HepG2 (cell line): ENCODE measurements around the gene CDK10. TPM values are rescaled to one million over a fixed set of nuclear protein-coding genes. Genes with fewer than 3 reads are reported as not detected.
A peak's percentile ranks its signal among the peaks of the same experiment; 100 is the strongest.

Experiments
- ATAC-seq: fragments of 200-7000 bp; cut with Tn5 transposase; 3 replicates; pipeline ENCODE4 v1.9.1; 2020; ENCODE audit warnings: mild to moderate bottlenecking, moderate library complexity
- BruUV-seq: library from RNA; stranded (reverse); fragments of 400-500 nt; replicated peaks from 2 replicates; lab custom pipeline; 2021; lab: Mats Ljungman, UMichigan
- CTCF ChIA-PET: fragments of 300-600 bp; formaldehyde crosslinking; extraction: SDS; loops from one replicate; lab custom pipeline; 2021; ENCODE audit warnings: low total read pairs, inconsistent platforms, low intra/inter-chr PET ratio; lab: Yijun Ruan, JAX
- POLR2A ChIA-PET: fragments of 350-600 bp; sonication (Branson Sonifier 250); formaldehyde crosslinking; loops from one replicate; lab custom pipeline; 2020; ENCODE audit warnings: antibody characterized with exemption, inconsistent platforms; lab: Yijun Ruan, JAX
- DNase-seq: peaks from one replicate; pipeline ENCODE4 v3.0.0-alpha.2; 2015; ENCODE audit warnings: low spot score
- FAIRE-seq: peaks from 3 replicates; lab custom pipeline; 2011; peaks lifted over from hg19 to GRCh38; lab: Jason Lieb, UNC
- H2AFZ ChIP-seq: one replicate; pipeline ENCODE4 v1.6.1; 2011; ENCODE audit warnings: low read length, inconsistent platforms
- H3K27ac ChIP-seq: fragments of 300-600 bp; 3 replicates; pipeline ENCODE4 v1.8.0; 2011; ENCODE audit warnings: mixed run types, mild to moderate bottlenecking, mixed read lengths, low read length, inconsistent platforms; ENCODE audit not compliant: insufficient read depth; ENCODE audit errors: extremely low read length
- H3K27me3 ChIP-seq, 2 experiments: fragments of 200-600 bp in 1 of 2; 2 replicates in 1 of 2; 3 replicates in 1 of 2; pipeline versions ENCODE4 v1.6.0 to v1.8.0; 2011; ENCODE audit warnings: low read length in 2 of 2, mild to moderate bottlenecking in 2 of 2, moderate library complexity in 2 of 2, inconsistent platforms in 1 of 2; ENCODE audit not compliant: insufficient read depth in 2 of 2, control insufficient read depth in 1 of 2
- H3K36me3 ChIP-seq, 2 experiments: fragments of 200-600 bp in 1 of 2; replicated peaks in 1 of 2; 2 replicates in 1 of 2; 3 replicates in 1 of 2; pipeline versions ENCODE4 v1.5.1 to v1.8.0; 2011; ENCODE audit warnings: low read length in 2 of 2, inconsistent platforms in 1 of 2; ENCODE audit not compliant: insufficient read depth in 2 of 2, control insufficient read depth in 1 of 2
- H3K4me1 ChIP-seq: 2 replicates; pipeline ENCODE4 v1.5.1; 2012; ENCODE audit warnings: low read length, inconsistent platforms; ENCODE audit not compliant: insufficient read depth
- H3K4me2 ChIP-seq: 2 replicates; pipeline ENCODE4 v1.6.0; 2011; ENCODE audit warnings: low read depth, low read length, inconsistent platforms
- H3K4me3 ChIP-seq, 3 experiments: fragments of 200-600 bp in 1 of 3; sonication (generic), shearing (Covaris generic) in 1 of 3; replicated peaks in 1 of 3; 2 replicates each; pipeline ENCODE4 v1.5.1; 2011 to 2016; ENCODE audit warnings: low read length in 3 of 3, inconsistent platforms in 2 of 3, low read depth in 2 of 3, mild to moderate bottlenecking in 2 of 3, control low read depth in 1 of 3, mixed read lengths in 1 of 3; ENCODE audit not compliant: insufficient read depth in 1 of 3
- H3K79me2 ChIP-seq: one replicate; pipeline ENCODE4 v1.6.1; 2011; ENCODE audit warnings: low read length, inconsistent platforms; ENCODE audit not compliant: insufficient read depth
- H3K9ac ChIP-seq: 2 replicates; pipeline ENCODE4 v1.6.0; 2011; ENCODE audit warnings: mild to moderate bottlenecking, low read depth, low read length, inconsistent platforms; ENCODE audit not compliant: insufficient read depth
- H3K9me3 ChIP-seq: 2 replicates; pipeline ENCODE4 v1.5.1; 2012; ENCODE audit warnings: mild to moderate bottlenecking, low read length
- H4K20me1 ChIP-seq: 2 replicates; pipeline ENCODE4 v1.6.0; 2011; ENCODE audit warnings: inconsistent platforms, mild to moderate bottlenecking, low read length, moderate library complexity; ENCODE audit not compliant: insufficient read depth
- KLF13 ChIP-seq: sonication (generic); formaldehyde crosslinking; IDR thresholded peaks from 2 replicates; pipeline ENCODE4 v1.4.0; 2020; ENCODE audit warnings: mild to moderate bottlenecking, missing genetic modification reagents
- MAFF ChIP-seq: IDR thresholded peaks from 2 replicates; pipeline ENCODE4 v1.6.1; 2011; ENCODE audit warnings: low read depth, low read length, improper control_type of control experiment
- MZF1 ChIP-seq: sonication (generic); formaldehyde crosslinking; IDR thresholded peaks from 2 replicates; pipeline ENCODE4 v1.8.1; 2023; ENCODE audit warnings: mild to moderate bottlenecking, missing genetic modification reagents, borderline replicate concordance
- NAIF1 ChIP-seq: sonication (generic); formaldehyde crosslinking; IDR thresholded peaks from 2 replicates; pipeline ENCODE4 v1.5.0; 2020; ENCODE audit warnings: mild to moderate bottlenecking, missing genetic modification reagents, borderline replicate concordance
- SAP130 ChIP-seq: IDR thresholded peaks from 2 replicates; pipeline ENCODE4 v1.6.1; 2016; ENCODE audit warnings: low read depth
- ZBTB7A ChIP-seq: sonication (generic); formaldehyde crosslinking; IDR thresholded peaks from 2 replicates; pipeline ENCODE4 v1.8.0; 2022; ENCODE audit warnings: mild to moderate bottlenecking, missing genetic modification reagents
- ZIK1 ChIP-seq: sonication (generic); formaldehyde crosslinking; IDR thresholded peaks from 2 replicates; pipeline ENCODE4 v1.5.0; 2020; ENCODE audit warnings: mild to moderate bottlenecking, low read depth, missing genetic modification reagents, borderline replicate concordance
- ZNF570 ChIP-seq: sonication (generic); formaldehyde crosslinking; IDR thresholded peaks from 2 replicates; pipeline ENCODE4 v1.4.0; 2020; ENCODE audit warnings: mild to moderate bottlenecking, missing genetic modification reagents, borderline replicate concordance
- ZNF589 ChIP-seq: sonication (generic); formaldehyde crosslinking; conservative IDR thresholded peaks from 2 replicates; pipeline ENCODE4 v1.8.0; 2022; ENCODE audit warnings: mild to moderate bottlenecking, moderate library complexity, missing genetic modification reagents
- ZSCAN29 ChIP-seq: sonication (generic); formaldehyde crosslinking; conservative IDR thresholded peaks from 2 replicates; pipeline ENCODE4 v1.4.0; 2020; ENCODE audit warnings: mild to moderate bottlenecking, missing genetic modification reagents
- WGBS: methylation state at CpG from one replicate; pipeline ENCODE4 v1.1.6; 2017; ENCODE audit warnings: low lambda C conversion rate; 5-methylcytosine and 5-hydroxymethylcytosine counted together
- in situ Hi-C: cut with HindIII; loops from 2 replicates; pipeline ENCODE4 v1.10.0; 2017; ENCODE audit warnings: low pct_unique_long_range_greater_than_20kb; ENCODE audit not compliant: extremely low pct_ligation_motif_present
- intact Hi-C: fragments of 100-400 bp; cut with micrococcal nuclease; formaldehyde crosslinking; loops from one replicate; pipeline ENCODE4 v1.10.0; 2022; ENCODE audit not compliant: unreplicated experiment
- polyA plus RNA-seq, 8 experiments: library from polyadenylated mRNA; depleted of rRNA in 3 of 8; stranded (reverse) in 7 of 8; unstranded in 1 of 8; fragments of >200 nt; fragmentation: Illumina TruSeq in 4 of 8; extraction: Trizol in 4 of 8; gene quantifications; 2 replicates each; pipeline versions ENCODE4 v1.2.1 to v1.2.3, GENCODE V29; 2011 to 2016; ENCODE audit warnings: low read depth in 4 of 8, missing spikeins in 1 of 8, mixed read lengths in 1 of 8; ENCODE audit not compliant: insufficient read depth in 1 of 8
- total RNA-seq, 5 experiments: library from RNA; depleted of rRNA; stranded (reverse); fragments of >200 nt; fragmentation: Illumina TruSeq; extraction: Trizol; gene quantifications; 2 replicates each; pipeline ENCODE4 v1.2.3, GENCODE V29; 2016; ENCODE audit warnings: low read depth in 1 of 5
- TF ChIP-seq, protein P1 (sequence below): IDR thresholded peaks from 2 replicates; pipeline ENCODE4 v1.6.1; 2016; ENCODE audit warnings: low read depth
- TF ChIP-seq, protein P2 (sequence below): IDR thresholded peaks from 2 replicates; pipeline ENCODE4 v1.6.1; 2016; ENCODE audit warnings: mild to moderate bottlenecking
- TF ChIP-seq, protein P3 (sequence below): sonication (generic); formaldehyde crosslinking; IDR thresholded peaks from 2 replicates; pipeline ENCODE4 v1.5.0; 2020; ENCODE audit warnings: missing genetic modification reagents
- TF ChIP-seq, protein P4 (sequence below): sonication (generic); formaldehyde crosslinking; IDR thresholded peaks from 2 replicates; pipeline ENCODE4 v1.4.0; 2020; ENCODE audit warnings: missing genetic modification reagents

The CDK10 gene
- total and polyA plus RNA-seq, 2 of the 13 experiments (the other 11 are each of a cell fraction or from before 2014, with no cell fraction given), result 2.5 to 3.9 TPM

DNA sequence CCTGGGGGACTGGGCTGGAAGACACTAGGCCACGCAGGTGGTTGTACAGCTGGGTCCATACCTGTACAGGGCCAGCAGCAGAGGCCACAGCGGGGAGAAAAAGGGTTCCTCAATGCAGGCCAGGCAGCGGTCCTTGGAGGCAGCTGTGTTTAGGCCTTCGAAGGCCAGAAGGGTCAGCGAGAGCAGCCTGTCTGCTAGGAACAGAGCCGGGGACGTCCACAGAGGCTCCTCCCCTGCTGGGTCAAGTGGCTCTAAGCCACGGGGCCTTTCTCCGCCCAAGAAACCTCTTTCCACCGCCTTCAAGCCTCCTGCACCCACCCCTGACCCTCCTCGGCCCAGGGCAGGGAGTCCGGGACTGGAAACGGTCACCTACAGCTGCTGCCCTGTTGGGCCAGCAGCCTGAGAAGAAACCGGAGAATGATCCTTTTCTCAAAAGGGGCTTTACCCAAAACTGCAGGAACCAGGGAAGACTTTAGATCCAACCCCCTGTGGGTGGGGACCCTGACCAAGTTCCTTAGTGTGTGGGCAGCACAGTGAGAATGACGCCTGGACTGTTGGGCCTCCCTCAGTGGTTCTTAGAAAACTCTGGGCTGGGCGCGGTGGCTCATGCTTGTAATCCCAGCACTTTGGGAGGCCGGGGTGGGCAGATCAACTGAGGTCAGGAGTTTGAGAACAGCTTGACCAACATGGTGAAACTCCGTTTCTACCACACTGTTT is 23.4 kb downstream of the CDK10 start (continued):
- TF ChIP-seq, protein P1, sequence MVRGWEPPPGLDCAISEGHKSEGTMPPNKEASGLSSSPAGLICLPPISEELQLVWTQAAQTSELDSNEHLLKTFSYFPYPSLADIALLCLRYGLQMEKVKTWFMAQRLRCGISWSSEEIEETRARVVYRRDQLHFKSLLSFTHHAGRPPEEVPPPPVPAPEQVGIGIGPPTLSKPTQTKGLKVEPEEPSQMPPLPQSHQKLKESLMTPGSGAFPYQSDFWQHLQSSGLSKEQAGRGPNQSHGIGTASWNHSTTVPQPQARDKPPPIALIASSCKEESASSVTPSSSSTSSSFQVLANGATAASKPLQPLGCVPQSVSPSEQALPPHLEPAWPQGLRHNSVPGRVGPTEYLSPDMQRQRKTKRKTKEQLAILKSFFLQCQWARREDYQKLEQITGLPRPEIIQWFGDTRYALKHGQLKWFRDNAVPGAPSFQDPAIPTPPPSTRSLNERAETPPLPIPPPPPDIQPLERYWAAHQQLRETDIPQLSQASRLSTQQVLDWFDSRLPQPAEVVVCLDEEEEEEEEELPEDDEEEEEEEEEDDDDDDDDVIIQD (CRISPR knock-in tag), result no peak
- TF ChIP-seq, protein P2, sequence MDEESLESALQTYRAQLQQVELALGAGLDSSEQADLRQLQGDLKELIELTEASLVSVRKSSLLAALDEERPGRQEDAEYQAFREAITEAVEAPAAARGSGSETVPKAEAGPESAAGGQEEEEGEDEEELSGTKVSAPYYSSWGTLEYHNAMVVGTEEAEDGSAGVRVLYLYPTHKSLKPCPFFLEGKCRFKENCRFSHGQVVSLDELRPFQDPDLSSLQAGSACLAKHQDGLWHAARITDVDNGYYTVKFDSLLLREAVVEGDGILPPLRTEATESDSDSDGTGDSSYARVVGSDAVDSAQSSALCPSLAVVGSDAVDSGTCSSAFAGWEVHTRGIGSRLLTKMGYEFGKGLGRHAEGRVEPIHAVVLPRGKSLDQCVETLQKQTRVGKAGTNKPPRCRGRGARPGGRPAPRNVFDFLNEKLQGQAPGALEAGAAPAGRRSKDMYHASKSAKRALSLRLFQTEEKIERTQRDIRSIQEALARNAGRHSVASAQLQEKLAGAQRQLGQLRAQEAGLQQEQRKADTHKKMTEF (CRISPR knock-in tag), result no peak
- TF ChIP-seq ZNF570 (CRISPR knock-in tag) (no peak), ZNF589 (CRISPR knock-in tag) (no peak), ZBTB7A (CRISPR knock-in tag) (no peak), KLF13 (no peak), MZF1 (CRISPR knock-in tag) (no peak)

DNA sequence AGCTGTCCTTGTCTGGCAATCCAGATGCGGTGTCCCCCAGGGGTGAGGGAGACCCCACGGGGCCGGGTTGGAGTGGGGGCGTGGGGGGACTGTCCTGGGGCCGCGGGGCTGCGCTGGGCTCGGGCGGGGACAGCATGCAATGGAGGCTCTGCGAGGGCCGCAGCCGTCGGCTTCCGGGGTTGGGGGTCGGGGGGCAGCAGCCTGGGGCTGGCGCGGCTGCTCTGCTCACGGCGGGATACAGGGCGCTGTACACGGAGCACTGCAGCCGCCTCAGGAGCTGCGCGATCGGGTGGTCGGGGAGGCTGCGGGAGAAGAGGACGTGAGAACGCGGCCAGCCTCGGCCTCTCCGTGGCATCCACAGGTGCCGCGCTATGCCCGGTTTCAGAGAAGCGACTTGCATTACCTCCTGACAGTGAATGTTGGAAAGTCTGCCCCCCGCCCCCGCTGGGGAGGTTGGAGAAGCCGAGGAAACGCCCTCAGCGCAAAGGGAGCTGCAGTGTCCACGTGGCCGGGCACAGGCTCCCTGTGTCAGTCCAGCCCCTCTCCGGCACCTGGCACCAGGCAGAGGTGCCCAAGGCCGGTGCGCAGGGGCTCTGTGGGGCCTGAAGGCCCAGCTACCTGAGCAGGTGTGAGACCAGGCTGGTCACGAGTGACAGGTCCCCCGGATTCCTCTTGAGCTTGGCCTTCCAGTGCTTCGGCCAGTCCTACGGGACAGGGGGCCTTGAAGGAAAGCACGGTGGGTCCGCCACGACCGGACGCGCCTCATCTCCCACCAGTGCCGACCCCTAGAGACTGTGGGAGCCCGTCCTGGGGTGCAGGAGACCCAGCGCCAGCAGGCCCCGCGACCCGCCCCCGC is 24.4 kb downstream of the CDK10 start:
- Histone ChIP-seq H3K79me2 (no peaks in the 10 kb centered on the region), H3K4me1 (no peaks in the 10 kb centered on the region), H2AFZ (no peak overlapping the region), H3K4me3 (no peak overlapping the region), H3K9me3 (no peaks in the 10 kb centered on the region), H3K36me3 (no peaks in the 10 kb centered on the region; a peak in 1 of 5 replicates), H4K20me1 (no peaks in the 10 kb centered on the region), H3K27me3 (no peaks in the 10 kb centered on the region), H3K9ac (no peak overlapping the region), H3K4me2 (no peak overlapping the region), H3K27ac (no peak overlapping the region)
- ChIA-PET POLR2A (interaction anchor here (1.3 kb wide), 1 partner anchor 9 kb away, joined by 3 read pairs; no protein-coding TSS in a partner anchor), CTCF (no interaction called here)
- in situ Hi-C loops (no loop called here), intact Hi-C loops (no loop called here)
- peak; percentile 1; the same call in 1 of the 3 replicates for ATAC-seq
- no peak for FAIRE-seq
- TF ChIP-seq MAFF (no peak), ZSCAN29 (CRISPR knock-in tag) (no peak), SAP130 (CRISPR knock-in tag) (no peak), ZIK1 (no peak), NAIF1 (CRISPR knock-in tag) (no peak)
- TF ChIP-seq, protein P3, sequence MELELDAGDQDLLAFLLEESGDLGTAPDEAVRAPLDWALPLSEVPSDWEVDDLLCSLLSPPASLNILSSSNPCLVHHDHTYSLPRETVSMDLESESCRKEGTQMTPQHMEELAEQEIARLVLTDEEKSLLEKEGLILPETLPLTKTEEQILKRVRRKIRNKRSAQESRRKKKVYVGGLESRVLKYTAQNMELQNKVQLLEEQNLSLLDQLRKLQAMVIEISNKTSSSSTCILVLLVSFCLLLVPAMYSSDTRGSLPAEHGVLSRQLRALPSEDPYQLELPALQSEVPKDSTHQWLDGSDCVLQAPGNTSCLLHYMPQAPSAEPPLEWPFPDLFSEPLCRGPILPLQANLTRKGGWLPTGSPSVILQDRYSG (CRISPR knock-in tag), result no peak
- TF ChIP-seq, protein P4, sequence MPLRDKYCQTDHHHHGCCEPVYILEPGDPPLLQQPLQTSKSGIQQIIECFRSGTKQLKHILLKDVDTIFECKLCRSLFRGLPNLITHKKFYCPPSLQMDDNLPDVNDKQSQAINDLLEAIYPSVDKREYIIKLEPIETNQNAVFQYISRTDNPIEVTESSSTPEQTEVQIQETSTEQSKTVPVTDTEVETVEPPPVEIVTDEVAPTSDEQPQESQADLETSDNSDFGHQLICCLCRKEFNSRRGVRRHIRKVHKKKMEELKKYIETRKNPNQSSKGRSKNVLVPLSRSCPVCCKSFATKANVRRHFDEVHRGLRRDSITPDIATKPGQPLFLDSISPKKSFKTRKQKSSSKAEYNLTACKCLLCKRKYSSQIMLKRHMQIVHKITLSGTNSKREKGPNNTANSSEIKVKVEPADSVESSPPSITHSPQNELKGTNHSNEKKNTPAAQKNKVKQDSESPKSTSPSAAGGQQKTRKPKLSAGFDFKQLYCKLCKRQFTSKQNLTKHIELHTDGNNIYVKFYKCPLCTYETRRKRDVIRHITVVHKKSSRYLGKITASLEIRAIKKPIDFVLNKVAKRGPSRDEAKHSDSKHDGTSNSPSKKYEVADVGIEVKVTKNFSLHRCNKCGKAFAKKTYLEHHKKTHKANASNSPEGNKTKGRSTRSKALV, result no peak
- BruUV-seq, result no TSS peak
- no peak for DNase-seq
- WGBS, result 98% methylated on average over 42 of the region's 63 CpGs
